Nephron (organoid): ENCODE measurements around the gene ASPN.

Source experiments
- H3K27ac Mint-ChIP-seq, 3 experiments: 2 replicates each; pipeline ENCODE4 v1.8.0; 2020; ENCODE audit warnings: mixed read lengths in 3 of 3, mild to moderate bottlenecking in 2 of 3, moderate library complexity in 1 of 3
- H3K27me3 Mint-ChIP-seq: 2 replicates; pipeline ENCODE4 v1.8.0; 2021; ENCODE audit warnings: low read depth, mild to moderate bottlenecking, moderate library complexity, mixed read lengths
- H3K36me3 Mint-ChIP-seq: 2 replicates; pipeline ENCODE4 v1.8.0; 2020; ENCODE audit warnings: low read depth, mixed read lengths
- H3K4me1 Mint-ChIP-seq: 2 replicates; pipeline ENCODE4 v1.8.0; 2020; ENCODE audit warnings: mixed read lengths
- H3K4me3 Mint-ChIP-seq, 3 experiments: 2 replicates each; pipeline ENCODE4 v1.8.0; 2020; ENCODE audit warnings: mild to moderate bottlenecking in 3 of 3, mixed read lengths in 3 of 3, moderate library complexity in 2 of 3
- H3K9me3 Mint-ChIP-seq: 2 replicates; pipeline ENCODE4 v1.8.0; 2020; ENCODE audit warnings: mixed read lengths
- TF ChIP-seq, protein P1 (sequence below), 3 experiments: fragments of 200-600 bp; sonication (generic); IDR thresholded peaks; one replicate each; pipeline ENCODE4 v1.5.0; 2021; ENCODE audit warnings: antibody characterized with exemption in 3 of 3; ENCODE audit not compliant: unreplicated experiment in 3 of 3

Gene ASPN

GRCh38 chr9:92525306-92525705 lies 43.0 kb upstream of the ASPN start:
- Mint-ChIP-seq H3K4me1 (peaks cover 4% of the 10 kb centered on the region), H3K4me3 (no peak overlapping the region), H3K27me3 (no peaks in the 10 kb centered on the region), H3K9me3 (peaks cover 3% of the 10 kb centered on the region), H3K27ac (no peak overlapping the region), H3K36me3 (no peaks in the 10 kb centered on the region)
- TF ChIP-seq, protein P1, sequence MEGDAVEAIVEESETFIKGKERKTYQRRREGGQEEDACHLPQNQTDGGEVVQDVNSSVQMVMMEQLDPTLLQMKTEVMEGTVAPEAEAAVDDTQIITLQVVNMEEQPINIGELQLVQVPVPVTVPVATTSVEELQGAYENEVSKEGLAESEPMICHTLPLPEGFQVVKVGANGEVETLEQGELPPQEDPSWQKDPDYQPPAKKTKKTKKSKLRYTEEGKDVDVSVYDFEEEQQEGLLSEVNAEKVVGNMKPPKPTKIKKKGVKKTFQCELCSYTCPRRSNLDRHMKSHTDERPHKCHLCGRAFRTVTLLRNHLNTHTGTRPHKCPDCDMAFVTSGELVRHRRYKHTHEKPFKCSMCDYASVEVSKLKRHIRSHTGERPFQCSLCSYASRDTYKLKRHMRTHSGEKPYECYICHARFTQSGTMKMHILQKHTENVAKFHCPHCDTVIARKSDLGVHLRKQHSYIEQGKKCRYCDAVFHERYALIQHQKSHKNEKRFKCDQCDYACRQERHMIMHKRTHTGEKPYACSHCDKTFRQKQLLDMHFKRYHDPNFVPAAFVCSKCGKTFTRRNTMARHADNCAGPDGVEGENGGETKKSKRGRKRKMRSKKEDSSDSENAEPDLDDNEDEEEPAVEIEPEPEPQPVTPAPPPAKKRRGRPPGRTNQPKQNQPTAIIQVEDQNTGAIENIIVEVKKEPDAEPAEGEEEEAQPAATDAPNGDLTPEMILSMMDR (IDR thresholded peaks at IDR 0.05; ENCODE audit: unreplicated experiment in 3 of 3) = no peak

GRCh38 chr9:92524881-92525280 lies 42.6 kb upstream of the ASPN start:
- H3K27ac Mint-ChIP-seq = no peak overlapping the region
- peaks cover under 1% of the 10 kb centered on the region for H3K9me3 Mint-ChIP-seq
- no peak overlapping the region for H3K4me3 Mint-ChIP-seq
- no peaks in the 10 kb centered on the region for H3K27me3 Mint-ChIP-seq
- no peaks in the 10 kb centered on the region for H3K36me3 Mint-ChIP-seq
- TF ChIP-seq, protein P1 (IDR thresholded peaks at IDR 0.05; ENCODE audit: unreplicated experiment in 3 of 3) = no peak
- peaks cover 4% of the 10 kb centered on the region for H3K4me1 Mint-ChIP-seq

DNA sequence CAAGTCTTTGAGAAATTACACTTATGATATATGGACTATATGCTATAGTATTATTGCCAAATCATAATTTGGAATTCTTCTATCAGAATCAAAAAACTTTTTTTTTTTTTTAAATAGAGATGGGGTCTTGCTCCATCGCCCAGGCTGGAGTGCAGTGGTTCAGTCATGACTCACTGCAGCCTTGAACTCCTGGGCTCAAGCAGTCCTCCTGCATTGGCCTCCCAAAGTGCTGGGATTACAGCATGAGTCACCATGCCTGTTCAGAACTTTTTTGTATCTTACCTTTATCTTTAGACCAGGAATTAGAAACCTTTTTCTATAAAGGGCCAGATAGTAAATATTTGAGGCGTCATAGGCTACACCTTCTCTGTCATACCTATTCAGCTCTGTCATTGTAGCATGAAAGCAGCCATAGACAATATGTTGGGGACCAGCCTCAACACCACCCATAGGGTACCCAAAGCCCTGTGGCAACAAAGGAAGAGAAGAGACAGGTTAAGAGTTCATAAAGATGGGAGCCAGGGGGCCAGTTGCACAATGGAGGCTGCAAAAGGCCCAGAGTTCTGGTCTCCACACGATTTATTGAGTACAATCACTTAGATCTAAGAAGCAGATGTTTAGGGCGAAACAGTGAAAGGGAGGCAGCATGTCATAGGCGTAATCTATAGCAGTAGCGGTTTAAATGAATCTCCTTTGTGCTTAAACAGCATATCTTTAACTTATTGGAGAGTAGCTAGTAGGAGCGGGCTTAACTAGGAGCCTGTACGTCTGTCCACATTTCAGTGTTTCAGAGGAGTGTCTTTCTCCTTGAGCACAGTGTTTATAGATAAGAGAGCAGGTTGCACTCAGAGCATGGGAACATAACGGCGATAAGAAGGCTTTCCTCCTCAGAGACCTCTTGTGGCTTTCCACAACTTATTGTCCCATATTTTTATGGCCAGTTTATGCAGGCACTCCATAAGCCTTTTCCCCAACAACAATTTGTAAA lies 41.0 kb upstream of the ASPN start:
- peaks cover 4% of the 10 kb centered on the region for H3K27me3 Mint-ChIP-seq
- H3K27ac Mint-ChIP-seq = no peak overlapping the region
- no peaks in the 10 kb centered on the region for H3K9me3 Mint-ChIP-seq

GRCh38 chr9:92520837-92521236 lies 38.5 kb upstream of the ASPN start:
- no peaks in the 10 kb centered on the region for H3K36me3 Mint-ChIP-seq
- H3K9me3 Mint-ChIP-seq = no peaks in the 10 kb centered on the region
- TF ChIP-seq, protein P1 (IDR thresholded peaks at IDR 0.05; ENCODE audit: unreplicated experiment in 3 of 3) = no peak
- no peaks in the 10 kb centered on the region for H3K4me1 Mint-ChIP-seq
- no peak overlapping the region for H3K27ac Mint-ChIP-seq
- no peak overlapping the region for H3K4me3 Mint-ChIP-seq
- peaks cover 4% of the 10 kb centered on the region for H3K27me3 Mint-ChIP-seq

More for the DNA sequence above, 41.0 kb upstream of the ASPN start:
- TF ChIP-seq, protein P1 (IDR thresholded peaks at IDR 0.05; ENCODE audit: unreplicated experiment in 3 of 3) = no peak
- H3K36me3 Mint-ChIP-seq = no peaks in the 10 kb centered on the region
- H3K4me1 Mint-ChIP-seq = peaks cover 4% of the 10 kb centered on the region
- no peak overlapping the region for H3K4me3 Mint-ChIP-seq

DNA sequence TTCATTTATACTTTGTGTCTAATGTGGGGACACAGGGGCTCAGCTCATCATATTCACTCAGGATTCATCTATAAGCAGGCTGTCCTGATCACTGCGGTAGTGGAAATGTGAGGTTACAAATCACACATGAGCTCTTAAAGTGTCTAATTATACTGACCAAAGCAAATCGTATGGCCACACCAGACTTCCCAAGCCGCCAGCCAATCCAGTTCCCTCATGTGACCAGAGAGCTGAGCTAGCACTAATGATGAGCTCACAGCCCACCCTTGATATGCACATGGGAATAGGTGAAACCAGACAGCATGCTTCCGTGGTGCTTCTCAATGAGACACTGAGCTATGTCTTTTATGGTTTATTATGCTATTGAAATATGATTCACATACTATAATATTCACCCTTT lies 35.9 kb upstream of the ASPN start:
- Mint-ChIP-seq H3K27me3 (peaks cover 4% of the 10 kb centered on the region), H3K27ac (no peak overlapping the region), H3K4me3 (no peak overlapping the region), H3K4me1 (no peaks in the 10 kb centered on the region), H3K36me3 (no peaks in the 10 kb centered on the region), H3K9me3 (no peaks in the 10 kb centered on the region)
- TF ChIP-seq, protein P1 (IDR thresholded peaks at IDR 0.05; ENCODE audit: unreplicated experiment in 3 of 3) = no peak
